Measurements from ENCODE around the gene P2RX1.

The P2RX1 gene

DNA sequence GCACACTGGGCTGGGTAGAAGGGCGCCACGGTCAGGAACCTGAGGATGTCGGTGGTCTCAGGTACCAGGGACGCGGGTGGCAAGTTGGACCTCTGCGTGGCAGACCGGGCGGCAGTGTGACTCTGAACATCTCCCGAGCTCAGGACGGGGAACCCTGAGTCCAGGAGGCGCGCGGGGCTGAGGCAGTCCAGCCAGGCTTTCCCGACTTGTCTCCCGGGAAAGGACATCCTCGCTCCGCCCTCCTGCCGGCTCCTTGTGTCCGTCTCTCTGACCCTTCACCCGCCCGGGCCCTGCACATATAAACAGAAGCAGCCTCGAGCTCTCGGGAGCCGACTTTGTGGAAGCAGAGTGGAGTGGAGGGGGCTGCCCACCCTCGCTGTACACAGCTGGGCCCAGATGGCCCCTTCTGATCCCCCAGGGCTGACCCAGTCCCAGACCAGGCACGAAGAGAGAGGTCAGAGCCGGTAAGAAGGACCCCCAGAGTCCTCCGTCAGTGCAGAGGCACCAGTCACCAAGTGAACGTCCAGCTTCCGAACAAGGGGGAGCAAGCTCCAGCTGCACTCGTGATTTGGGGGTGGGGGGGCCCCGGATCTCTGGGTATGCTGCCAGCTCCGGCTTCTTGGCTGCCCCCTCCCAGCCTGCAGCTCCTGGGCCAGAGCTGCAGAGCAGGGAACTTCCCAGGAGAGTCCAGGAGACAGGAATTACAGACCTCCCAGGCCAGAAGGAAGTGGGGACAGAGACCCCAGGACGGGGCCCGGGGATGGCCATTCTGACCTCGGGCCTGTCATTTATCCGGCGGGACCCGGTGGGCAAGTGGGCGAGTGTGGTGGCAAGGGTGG lies 8.5 kb upstream of the P2RX1 start:
- no peak for DNase-seq (ENCODE audit: low read depth in 2 of 2)

DNA sequence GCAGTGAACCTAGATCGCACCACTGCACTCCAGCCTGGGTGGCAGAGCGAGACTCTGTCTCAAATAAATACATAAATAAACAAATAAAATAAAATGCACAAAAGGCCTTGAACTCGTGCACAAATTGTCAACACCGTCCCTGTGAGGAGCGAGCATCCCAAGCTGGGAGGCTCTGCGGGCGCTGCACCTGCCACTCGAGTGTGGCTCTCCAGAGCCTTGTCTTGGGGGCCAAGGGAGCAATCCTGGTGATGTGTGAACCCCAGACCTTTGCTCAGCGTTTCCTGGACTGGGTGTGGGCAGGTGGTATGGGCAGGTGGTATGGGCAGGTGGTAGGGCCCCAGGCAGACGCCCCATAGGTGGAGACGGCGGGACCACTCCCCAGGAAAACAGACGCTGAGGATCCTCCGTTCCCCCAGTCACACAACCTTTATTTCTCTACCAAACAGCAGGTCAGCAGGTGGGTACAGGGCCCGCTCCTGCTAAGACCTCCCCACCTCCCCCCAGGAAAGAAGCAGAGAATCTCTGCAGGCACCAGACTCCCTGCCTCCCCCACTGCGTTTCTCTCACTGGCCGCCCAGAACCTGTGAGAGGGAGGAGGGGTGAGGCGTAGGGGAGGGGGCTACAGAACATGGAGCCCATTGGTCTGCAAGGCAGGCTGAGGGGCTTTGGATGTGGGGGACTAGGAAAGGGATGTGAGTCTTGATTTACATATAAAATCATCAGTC lies 7.4 kb upstream of the P2RX1 start:
- no peak for DNase-seq (ENCODE audit: low read depth in 2 of 2)

DNA sequence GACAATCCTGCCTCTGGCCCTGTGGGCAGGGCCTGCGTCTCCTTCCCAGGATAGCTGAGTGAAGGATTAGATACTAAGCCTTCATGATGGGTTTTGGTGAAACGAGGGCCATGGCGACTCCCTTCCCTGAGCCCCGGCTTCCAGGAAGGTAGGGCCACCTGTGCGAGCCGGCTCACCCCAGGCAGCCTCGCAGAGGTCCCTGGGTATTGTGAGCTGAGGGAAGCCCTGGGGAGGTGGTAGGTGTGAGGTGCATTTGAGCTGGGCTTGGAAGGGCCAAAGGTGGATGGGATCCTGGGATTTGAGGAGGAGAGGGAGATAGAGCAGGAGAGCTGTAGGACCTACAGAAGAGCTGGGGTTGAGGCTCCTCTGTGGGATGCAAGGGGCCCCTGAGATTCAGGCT lies 6.5 kb upstream of the P2RX1 start:
- no peak for DNase-seq (ENCODE audit: low read depth in 2 of 2)

DNA sequence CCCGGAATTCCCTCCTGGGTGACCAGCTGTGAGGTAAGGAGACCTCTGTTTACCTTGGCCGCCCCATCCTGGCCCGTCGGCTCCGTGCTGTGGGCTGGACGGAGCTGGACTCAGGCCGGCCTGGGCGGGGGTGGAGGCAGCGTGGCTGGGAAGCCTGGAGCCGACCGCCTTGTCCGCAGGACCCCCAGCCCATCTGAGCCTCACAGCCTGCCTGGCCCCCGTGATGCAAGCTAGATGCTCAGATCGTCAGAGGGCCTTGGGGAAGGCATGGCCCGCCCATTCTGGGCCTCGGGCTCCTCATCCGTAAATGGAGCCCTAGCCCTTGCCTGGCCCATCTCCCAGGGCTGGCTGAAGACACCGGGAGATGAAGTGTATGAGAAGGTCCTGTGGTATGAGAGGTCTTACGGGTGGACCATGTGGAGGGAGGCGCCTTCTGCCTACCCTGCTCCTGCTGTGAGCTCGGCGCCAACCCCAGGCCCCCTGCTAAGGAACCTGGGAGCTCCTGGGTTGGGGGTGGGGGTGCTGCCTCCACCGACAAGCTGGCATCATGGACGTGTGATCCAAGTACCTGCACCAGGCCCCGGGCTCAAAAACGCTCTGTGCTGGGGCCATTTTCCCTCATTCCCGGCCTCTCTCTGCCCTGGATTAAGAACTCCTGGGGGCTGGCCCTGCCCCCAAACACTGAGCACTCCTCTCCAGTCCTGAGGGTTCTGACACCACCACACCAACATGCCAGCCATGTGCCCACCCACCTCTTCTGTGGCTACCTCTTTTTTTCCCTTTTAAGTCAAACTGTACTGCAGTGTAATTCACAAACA lies 5.4 kb upstream of the P2RX1 start:
- DNase-seq (ENCODE audit: low read depth in 2 of 2): no peak

DNA sequence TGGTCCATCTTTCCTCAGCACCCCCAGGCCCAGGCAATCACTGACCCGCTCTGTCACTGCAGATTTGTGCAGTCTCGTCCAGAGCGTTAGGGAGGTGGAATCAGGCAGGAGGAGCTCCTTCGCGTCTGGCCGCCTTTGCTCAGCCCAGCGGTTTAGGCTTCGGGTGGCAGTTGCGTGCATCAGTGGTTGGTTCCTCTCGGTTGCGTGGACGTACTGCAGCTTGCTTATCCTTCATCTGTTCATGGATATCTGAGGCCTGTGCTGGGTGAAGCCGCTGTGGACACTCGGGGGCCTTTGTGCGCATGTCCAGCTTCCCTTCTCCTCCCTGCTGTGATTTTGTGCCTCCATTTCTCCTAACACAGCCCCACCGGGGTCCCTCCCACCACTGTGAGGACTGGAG lies 4.7 kb upstream of the P2RX1 start:
- DNase-seq (ENCODE audit: low read depth in 2 of 2): no peak

DNA sequence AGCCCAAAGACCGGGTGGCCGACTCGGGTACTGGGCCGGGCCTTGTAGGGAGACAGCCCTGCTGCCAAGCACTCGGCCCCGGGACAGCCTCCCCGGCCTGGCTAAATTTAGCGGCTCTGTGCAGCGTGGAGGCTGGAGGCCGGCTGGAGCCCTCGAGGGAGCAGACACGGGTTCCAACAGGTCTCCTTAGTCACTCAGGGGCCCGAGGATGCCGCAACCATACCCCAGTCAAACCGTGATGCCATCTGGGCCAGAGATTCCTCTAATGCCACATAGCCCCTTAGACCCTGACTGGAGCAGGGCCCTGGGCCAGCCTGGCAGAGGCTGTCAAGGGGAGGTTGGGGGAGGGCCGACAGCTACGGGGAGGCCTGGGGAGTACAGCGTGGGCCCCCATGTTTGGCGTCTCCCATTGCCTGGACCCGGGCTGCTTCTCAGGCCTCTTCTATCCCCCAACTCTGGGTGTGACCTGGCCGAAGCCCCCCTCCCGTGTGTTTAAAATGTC lies 2.9 kb upstream of the P2RX1 start:
- no peak for DNase-seq (ENCODE audit: low read depth in 2 of 2)

DNA sequence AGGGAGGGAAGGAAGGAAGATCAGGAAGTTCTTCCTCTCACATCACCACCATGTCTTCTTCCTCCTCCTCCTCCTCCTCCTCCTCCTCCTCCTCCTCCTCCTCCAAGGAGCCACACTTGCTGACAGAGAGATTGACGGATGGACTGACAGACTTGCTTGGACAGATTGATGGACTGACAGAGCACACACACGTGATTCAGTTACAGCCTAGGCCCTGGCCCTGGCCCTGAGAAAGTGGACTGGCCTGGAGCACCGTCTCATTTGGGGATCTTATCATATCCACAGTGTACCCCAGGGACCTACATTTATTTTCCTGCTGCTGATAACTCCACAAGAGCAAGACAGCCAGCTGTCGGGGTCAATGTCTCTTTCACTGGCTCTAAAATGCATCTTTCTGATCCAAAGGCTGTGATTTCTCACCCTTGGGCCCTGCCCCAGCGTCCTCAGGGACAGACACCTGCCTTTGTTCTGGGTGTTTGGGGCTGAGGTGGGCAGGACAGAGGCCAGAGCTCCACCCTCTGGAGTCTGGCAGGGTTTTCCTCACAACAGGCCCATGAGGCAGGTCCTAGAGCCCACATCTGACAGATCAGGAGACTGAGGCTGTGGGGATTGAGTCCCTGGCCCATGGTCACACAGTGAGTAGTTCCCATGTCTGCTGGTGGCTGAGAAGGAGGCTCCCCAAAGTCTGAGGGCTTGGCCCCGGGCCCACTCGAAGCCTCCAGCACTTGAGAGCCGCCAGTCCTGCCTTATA lies 2.3 kb upstream of the P2RX1 start:
- DNase-seq (ENCODE audit: low read depth in 2 of 2): no peak

DNA sequence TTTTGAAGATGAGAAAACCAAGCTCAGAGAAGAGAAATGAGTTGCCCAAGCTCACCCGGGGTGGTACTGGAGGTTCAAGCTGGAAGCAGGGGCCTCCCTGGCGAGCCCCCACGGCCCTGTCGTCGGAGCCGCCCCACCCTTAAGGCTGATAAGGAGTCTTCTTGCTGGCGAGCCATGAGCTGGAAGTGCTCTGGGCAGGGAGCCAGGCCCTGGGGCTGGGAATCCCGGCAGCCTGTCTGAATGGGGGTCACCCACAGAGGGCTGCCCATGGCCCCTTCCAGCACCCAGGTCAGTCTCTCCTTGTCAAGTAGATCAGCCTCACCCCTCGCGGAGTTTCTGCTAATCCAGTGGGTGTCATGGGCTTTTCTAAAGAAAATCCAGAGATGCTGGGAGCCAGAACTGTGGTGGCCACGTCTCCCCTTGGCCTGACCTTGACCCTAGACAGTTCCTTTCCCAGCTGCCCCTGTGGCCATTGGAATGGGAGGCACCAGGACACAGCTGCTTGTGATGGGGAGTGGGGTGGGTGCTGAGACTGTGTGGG lies 1.2 kb upstream of the P2RX1 start:
- no peak for DNase-seq (ENCODE audit: low read depth in 2 of 2)

DNA sequence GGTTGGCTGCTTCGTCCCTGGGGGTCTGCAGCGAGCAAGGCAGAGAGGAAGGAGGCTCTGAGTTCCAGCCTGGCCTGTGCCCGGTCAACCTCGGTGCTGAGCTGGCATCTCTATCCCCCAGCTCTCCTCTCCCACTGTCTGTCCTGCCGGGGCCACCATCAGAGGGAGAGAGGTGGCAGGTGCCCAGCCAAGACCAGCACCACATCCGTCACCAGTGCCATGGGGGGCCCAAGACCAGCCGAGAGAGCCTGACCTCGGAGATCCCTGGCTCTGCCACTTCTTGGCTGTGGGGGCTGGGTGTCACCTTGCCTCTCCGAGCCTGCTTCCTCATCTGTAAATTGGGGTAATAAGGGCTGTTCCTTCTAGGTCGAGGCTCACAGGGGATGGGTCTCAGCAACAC lies 560 bp upstream of the P2RX1 start:
- no peak for DNase-seq (ENCODE audit: low read depth in 2 of 2)

DNA sequence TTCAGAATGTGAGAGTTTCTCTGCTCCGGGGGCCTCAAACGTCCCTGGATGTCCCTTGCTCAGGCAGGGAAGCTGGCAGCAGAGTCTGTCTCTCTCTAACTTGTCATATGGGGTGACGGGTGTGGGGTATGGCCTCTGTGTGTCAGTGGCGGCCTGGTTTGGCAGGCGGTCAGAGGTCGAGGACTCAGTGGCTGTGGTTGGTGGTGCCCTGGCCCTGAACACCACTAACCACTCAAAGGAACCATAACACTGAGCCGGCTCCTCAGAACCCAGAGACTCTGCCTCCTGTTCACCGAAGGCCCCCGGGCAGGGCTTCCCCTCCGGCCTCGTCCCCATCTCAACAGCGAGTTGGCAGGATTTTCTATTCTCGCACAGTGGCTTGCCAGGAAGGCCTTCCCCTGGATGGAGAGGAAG lies 677 bp downstream of the P2RX1 start:
- no peak for DNase-seq (ENCODE audit: low read depth in 2 of 2)

DNA sequence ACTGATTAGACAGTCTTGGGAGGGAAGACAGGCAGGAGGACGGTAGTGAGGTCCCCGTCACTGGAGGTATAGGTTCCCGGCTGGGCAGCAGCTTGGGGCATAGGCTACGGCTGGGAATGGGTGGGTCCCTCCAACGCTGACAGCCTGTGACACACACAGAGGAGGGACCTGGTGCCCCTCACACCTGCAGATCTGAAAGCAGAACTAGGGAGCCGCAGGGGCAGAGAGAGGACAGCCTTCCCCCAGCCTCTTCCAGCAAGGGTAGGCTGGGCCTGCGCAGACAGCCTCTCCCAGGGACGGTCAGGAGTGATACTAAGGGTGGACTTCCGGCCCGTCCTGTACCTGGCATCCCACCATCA lies 2.0 kb downstream of the P2RX1 start:
- DNase-seq (ENCODE audit: low read depth in 2 of 2): no peak

DNA sequence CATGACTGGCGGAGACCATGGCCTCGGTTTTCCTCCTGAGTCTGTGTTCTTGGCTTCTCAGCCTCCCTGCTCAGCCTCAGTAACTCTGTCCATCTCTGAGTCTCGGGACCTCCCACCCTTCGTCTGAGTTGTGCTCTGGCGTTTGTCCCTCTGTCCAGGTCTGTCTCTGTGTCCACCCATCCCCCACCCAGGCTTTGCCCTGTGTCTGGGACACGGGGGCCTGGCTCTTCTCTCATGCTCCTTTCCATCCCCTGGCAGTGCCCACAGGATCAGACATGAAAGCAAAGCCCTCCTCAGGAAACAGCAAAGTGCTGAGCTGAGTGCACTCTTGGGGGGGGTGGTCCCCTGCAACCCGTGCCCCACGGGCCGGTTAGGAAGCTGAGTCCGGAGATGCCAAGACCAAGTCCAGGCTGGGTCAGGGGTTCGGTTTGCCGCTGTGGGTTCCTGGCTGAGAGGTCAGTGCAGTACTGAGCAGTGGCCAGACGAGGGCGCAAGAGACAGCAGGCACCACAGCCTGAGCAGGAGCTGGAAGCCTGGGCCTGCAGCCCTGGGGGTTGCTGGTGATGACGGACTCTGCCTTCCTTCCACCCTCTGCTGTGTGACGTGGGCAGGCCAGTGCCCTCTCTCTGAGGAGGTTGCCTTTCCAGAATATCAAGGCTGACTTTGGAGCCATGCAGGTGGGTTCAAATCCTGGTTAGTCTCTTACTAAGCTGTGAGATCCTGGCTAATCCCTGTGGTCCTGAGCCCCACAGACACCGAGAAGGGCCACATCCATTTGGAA lies 2.5 kb downstream of the P2RX1 start:
- DNase-seq (ENCODE audit: low read depth in 2 of 2): no peak

DNA sequence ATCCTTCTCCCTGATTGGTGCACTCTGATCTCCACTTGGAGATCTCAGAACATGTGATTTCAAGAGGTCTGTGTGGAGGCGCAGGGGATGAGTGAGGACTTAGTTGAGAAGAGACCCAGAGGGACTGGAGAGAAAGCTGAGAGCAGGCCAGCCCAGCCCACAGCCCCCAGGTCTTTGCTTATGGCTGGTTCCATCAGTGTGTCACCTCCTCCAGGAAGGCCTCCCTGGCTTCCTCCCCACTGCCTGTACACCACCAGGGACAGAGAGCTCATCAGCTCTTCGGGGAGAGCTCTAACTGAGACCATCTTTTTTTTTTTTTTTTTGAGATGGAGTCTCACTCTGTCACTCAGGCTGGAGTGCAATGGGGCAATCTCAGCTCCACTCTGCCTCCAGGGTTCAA lies 3.4 kb downstream of the P2RX1 start:
- DNase-seq (ENCODE audit: low read depth in 2 of 2): no peak

DNA sequence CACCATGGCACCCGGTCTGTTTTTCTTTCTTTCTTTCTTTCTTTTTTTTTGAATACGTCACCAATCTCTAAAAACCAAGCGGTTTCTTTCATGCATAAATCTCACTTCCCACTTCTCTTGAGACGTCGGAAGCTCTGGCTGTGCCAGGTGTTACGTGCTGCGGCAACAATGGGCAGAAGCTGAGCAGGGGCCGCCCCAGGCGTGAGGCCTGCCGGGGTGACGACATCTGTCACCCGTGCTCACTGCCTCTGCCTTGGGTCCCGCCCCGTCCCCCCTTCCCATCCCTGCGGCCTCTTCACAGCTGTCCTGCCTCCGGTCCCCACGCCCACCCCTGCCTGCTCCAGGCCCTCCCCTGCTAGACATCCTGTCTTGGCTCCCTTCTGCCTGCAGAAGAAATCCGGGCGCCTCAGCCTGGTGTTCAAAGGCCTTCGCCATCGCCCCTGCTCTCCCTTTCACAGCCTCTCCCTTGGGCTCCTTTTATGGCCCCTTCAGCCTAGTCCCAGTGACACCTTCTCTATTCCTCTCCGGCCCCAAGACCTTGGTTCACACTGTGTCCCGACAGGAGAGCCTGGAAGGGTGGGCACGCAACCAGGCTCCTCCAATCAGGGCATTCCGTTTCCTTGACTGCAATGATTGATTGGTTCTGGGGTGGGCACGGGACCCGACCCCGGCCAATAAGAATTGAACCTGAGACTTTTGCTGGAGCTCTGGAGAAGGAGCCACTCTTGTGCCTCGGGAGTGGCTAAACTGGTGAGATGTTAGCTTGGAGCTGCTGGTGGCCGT lies 4.8 kb downstream of the P2RX1 start:
- DNase-seq (ENCODE audit: low read depth in 2 of 2): no peak

DNA sequence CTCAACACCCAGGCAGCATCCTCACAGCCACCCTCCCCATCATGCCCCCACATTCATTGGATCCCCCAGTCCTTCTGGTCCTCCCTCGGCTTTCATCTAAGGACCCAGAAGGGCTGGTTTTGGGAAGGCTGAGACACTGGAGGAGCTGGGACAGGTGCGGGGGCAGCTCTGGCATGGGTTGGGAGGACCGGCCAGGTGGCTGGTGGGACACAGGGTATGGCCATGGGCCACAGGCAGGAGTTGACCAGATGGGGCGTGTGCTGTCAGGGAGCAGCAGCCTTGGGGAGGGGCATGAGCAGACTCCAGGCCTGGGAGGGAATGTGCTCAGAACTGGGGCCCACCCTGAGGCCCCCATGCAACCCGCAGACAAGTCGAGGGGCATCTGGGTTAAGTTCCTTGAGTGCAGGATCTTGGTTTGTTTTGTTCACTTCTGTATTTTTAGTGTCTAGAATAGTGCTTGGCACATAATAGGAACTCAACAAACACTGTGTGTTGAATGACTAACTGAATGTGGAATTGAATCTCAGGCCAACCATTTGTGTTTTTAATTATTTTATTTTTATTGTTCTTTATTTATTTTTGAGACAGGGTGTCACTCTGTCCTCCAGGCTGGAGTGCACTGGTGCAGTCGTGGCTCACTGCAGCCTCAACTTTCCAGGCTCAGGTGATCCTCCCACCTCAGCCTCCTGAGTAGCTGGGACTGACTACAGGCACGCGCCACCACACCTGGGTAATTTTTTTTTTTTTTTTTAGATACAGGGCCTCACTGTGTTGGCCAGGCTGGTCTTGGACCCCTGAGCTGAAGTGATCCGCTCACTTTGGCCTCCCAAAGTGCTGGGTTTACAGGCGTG lies 5.6 kb downstream of the P2RX1 start:
- no peak for DNase-seq (ENCODE audit: low read depth in 2 of 2)

DNA sequence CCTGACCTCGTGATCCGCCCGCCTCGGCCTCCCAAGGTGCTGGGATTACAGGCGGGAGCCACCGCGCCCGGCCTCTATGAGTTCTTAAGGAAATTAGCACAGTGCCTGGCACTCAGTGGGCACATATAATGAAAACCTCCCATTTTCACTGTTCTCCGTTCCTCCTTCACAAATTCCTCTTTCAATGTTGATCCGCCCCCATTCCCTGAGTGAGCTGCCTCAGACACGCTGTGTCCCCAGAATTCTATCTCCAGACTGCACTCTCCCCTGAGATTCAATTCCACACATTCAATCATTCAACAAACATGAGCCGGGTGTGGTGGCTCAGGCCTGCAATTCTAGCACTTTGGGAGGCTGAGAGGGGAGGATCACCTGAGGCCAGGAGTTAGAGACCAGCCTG lies 7.0 kb downstream of the P2RX1 start:
- no peak for DNase-seq (ENCODE audit: low read depth in 2 of 2)

DNA sequence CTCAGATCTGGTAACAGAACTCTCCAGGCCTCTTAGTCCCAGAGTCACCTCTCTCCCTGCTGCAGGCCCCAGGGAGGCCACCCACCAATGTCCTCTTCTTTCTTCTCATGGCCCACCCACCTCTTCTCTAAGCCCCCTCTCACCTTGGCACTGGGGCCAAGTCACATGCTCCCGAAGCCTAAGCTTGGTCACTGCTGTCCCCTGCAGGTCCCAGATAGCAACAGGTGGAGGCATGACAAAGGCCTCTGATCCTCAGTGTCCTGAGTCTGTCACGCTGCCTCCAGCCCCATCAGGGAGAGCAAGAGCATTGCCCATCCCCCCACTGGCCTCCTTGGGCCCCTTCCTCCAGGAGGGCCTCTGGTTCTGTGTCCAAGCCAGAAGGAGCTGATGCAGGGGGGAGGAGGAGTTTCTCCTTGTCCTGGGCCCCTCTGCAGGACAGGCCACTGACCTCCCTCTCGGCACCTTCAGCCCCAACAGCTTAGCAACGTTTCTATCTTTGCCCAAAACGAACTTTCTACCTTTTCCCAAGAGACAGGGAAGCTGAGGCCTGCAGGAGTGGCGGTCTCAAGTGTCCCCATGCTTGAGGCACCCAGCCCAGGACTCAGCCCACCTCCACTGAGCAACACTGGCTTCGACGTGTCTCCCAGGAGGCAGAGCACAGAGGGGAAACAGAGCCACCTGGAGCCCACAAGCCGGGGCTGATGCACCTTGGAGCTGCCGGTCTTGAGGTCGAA lies 8.6 kb downstream of the P2RX1 start:
- no peak for DNase-seq (ENCODE audit: low read depth in 2 of 2)

DNA sequence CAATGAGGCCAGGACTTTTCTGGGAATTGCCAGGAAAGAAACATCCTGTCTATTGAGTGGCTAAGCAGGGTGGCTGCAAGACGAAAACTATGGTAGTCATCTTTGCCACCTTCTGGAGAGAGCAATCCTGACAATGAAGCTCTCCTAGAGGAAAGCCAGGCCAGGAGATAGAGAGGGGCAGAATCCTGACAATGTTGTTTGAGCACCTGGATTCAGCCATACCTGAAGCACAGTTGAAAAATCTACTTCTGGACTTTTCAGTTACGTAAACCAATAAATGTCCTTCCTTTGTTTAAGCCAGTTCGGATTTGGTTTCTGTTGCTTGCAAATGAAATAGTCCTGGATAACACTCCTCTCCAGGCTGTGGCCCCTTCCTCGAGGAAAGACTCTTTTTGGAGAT lies 9.4 kb downstream of the P2RX1 start:
- no peak for DNase-seq (ENCODE audit: low read depth in 2 of 2)

Measured in fibroblast of skin of left biceps (primary cell).